ENCODE results near the gene NBDY.
"Not testable (repeated sequence)": the region's sequence is repeated elsewhere in the genome, so short reads cannot be mapped to it uniquely, and the experiment has no call there.

Gene NBDY

DNA sequence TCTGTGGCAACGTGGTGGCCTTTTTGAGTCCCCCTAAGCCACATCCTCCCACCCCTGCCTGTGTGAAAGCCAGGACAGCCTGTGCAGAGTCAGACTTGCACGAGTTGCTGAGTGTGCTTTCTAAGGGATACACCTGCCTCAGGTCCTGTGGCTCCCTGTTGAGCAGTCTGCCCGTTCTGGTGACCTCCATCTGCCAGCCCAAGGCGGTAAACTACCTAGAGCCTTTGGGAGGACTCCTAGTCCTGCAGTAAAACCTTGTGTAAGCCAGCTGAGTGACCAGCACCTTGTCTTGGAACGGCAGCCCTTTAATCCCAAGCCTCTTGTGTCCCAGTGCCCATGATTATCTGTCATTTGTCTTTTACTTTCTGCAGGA, 69.3 kb downstream of the NBDY start:
- in situ Hi-C loops (cut with MboI; ENCODE audit: low sequenced_read_pairs): no loop called here

DNA sequence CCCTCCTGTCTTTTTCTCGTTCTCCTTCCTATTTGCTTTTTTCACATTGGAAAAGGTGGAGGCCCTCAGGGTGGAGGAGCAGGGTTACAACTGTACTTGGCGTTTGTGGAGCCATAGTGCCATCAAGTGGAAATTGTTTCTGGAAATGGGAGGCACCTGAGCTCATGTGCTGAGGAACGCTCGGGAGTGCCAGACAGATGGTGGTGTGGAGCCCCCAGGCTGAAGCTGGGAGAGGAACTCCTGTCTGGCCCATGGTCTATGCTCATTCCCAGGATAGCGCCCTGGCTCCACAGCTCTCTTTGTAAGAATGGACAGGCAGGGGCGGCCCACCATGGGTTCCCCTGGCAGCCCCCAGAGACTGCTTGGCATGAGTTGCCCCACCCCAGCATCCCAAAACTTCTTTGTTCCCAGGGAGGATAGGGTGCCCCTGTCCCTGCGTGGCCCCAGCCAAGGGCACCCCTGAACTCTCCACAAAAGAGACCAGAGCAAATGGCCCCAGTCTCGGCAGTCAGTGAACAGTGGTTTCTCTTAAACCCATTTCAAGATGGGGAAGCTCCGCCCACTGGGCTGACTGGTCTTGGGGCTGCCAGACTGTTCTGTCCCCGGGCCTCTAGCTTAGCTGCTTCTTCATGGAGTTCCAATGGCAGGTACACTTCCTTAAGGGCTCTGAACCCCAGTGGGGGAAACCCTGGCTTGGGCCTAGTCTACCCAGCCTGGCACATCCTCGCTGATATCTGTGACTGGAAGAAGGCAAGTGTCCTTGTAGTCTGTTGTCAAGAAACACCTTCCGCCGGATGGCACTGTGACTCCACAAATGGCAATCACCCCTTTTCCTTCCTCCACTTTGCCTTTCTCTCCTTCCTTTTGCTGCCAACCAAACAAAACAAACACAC, 70.1 kb downstream of the NBDY start:
- in situ Hi-C loops (cut with MboI; ENCODE audit: low sequenced_read_pairs): no loop called here

GRCh38 chrX:56800307-56800706, 71.3 kb downstream of the NBDY start:
- in situ Hi-C loops (cut with MboI; ENCODE audit: low sequenced_read_pairs): no loop called here

DNA sequence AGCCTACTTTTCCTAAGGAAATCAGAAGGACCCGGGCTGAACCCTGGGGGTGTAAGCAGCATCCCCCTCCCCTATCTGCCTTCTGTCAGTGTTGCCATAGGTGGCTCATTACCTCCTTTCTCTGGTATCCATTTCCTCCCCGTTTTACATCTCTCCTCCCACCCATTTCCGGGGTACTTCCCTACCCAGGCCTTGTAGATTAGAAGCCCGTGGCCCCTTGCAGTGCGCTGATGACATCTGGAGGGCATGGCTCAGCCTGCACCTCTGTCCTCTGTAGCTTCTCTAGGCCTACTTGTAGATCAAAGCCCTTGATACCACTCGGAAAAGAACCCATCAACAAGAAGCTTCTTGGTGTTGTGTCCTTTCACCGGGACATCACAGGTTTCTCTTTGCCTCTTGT, 71.8 kb downstream of the NBDY start:
- in situ Hi-C loops (cut with MboI; ENCODE audit: low sequenced_read_pairs): no loop called here

GRCh38 chrX:56802428-56802827, 73.4 kb downstream of the NBDY start:
- in situ Hi-C loops (cut with MboI; ENCODE audit: low sequenced_read_pairs): no loop called here

- in situ Hi-C loops (cut with MboI; ENCODE audit: low sequenced_read_pairs): no loop called here
Observed at GRCh38 chrX:56802921-56803849, 74.1 kb downstream of the NBDY start.

DNA sequence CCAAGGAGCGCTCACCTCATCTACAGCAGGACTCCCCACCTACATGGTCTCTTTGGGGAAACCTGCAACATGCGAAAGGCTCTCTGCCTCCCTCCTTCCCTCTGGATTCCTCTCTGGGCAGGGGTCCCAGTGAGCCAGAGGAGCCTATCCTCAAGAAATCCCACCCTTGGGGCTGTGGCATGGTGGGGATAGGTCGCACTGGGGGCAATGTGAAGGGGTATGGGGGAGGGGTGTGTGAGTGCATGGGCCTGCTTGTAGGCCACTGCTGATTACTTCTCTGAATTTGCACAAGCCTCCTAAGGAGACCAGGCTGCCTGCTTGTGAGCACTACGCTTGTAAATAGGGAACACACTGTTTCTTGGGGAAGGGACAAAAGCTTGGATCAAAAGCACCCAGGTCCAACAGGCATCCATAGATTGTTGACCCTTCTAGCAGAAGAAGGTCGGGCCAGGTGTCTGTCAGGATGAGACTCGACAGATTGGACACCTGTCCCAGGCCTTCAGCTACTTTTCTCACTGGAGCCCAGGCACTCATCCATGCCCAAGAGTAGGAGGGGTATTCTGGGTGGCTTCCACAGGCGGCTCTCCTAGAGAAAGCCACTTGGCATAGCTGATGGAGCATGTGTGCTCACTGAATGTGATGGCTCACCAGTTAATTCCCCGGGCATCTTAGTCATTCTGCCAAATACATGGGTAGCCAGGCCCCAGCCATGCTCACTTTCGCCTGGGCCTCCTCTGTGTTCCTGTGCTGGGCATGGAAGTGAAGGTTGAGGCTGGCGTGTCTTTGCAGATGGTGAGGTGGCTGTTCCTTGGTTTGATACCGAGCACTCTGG, 75.0 kb downstream of the NBDY start:
- in situ Hi-C loops (cut with MboI; ENCODE audit: low sequenced_read_pairs): no loop called here

GRCh38 chrX:56804867-56805266, 75.8 kb downstream of the NBDY start:
- in situ Hi-C loops (cut with MboI; ENCODE audit: low sequenced_read_pairs): no loop called here

- in situ Hi-C loops (cut with MboI; ENCODE audit: low sequenced_read_pairs): no loop called here
Observed at GRCh38 chrX:56805399-56805798, 76.4 kb downstream of the NBDY start.

DNA sequence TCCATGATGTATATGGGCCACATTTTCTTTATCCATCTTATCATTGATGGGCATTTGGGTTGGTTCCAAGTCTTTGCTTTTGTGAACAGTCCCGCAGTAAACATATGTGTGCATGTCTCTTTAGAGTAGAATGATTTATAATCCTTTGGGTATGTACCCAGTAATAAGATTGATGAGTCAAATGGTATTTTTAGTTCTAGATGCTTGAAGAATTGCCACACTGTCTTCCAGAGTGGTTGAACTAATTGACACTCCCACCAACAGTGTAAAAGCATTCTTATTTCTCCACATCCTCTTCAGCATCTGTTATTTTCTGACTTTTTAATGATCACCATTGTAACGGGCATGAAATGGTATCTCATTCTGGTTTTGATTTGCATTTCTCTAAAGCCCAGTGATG, 77.1 kb downstream of the NBDY start:
- in situ Hi-C loops (cut with MboI; ENCODE audit: low sequenced_read_pairs): not testable (repeated sequence)

DNA sequence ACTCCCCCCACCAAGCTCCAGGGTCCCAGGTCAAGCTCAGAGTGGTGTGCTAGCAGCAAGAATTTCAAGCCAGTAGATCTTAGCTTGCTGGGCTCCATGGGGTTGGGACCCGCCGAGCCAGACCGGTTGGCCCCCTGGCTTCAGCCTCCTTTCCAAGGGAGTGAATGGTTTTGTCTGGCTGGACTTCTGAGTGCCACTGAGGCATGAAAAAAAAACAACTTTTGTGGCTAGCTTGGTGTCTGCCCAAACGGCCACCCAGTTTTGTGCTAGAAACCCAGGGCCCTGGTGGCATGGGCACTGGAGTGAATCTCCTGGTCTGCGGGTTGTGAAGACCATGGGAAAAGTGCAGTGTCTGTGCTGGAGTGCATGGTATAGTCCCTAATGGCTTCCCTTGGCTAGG, 82.6 kb downstream of the NBDY start:
- in situ Hi-C loops (cut with MboI; ENCODE audit: low sequenced_read_pairs): no loop called here

DNA sequence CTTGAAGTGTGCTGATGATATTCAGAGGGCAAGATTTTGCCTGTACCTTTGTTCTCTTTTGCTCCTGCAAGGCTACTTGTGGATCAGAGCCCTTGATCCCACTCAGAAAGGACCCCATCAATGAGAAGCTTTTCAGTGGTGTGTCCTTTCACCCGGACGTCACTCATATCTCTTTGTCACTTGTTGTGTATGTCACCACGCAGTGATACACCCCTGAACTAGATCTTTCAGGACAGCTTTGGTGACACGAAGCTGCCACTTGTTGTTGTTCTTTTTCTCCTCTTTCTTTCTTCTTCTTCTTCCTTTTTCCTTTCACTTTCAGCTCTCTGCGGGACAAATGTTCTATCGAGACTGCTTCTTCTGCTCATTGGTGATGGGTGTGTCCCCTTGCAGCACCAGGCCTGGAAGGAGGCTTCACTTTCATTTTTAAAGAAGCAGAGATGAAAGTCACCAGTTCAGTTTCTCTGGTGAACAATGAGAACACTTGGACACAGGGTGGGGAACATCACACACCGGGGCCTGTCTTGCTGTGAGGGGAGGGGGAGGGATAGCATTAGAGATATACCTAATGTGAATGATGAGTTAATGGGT, 83.6 kb downstream of the NBDY start:
- in situ Hi-C loops (cut with MboI; ENCODE audit: low sequenced_read_pairs): no loop called here

GRCh38 chrX:56813318-56813837, 84.3 kb downstream of the NBDY start:
- in situ Hi-C loops (cut with MboI; ENCODE audit: low sequenced_read_pairs): no loop called here

- in situ Hi-C loops (cut with MboI; ENCODE audit: low sequenced_read_pairs): no loop called here
Observed at GRCh38 chrX:56817179-56817578, 88.1 kb downstream of the NBDY start.

DNA sequence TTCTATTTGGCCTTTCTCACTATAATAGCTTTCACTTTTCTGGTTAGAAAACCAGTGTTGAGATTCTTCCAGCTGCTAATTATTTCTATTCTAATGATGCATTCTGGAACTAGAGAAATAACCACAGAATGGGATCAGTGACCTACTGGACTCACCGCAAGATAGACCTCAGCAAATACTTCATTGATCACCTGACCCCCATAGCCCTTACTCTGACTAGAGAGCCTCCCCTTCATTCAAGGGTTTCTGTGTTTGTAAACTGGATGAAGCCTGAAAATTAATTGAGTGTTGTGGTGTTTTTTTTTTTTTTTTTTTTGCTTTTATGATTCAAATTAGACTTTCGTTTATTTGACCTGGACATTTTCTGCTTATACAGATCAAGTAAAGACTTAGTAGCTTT, 97.0 kb downstream of the NBDY start:
- in situ Hi-C loops (cut with MboI; ENCODE audit: low sequenced_read_pairs): no loop called here

DNA sequence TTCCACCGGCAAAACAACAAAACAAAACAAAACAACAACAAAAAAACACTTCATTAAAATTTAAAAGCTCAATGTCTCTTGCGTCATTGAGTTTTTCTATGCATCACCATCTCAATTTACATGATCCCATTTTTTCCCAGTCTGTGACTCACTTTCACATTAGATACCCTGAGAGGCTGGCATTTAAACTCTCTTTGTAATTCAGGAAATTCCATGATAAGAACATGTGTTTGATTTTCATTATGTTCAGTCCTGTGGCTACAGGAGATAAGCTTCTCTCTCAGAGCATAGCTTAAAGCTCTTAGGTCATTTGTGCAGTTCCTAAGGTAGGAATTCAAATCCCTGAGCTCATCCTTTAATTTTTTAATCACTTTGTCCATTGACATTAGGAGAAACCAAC, 104.6 kb downstream of the NBDY start:
- in situ Hi-C loops (cut with MboI; ENCODE audit: low sequenced_read_pairs): no loop called here

GRCh38 chrX:56853436-56853835, 124.4 kb downstream of the NBDY start:
- in situ Hi-C loops (cut with MboI; ENCODE audit: low sequenced_read_pairs): no loop called here

DNA sequence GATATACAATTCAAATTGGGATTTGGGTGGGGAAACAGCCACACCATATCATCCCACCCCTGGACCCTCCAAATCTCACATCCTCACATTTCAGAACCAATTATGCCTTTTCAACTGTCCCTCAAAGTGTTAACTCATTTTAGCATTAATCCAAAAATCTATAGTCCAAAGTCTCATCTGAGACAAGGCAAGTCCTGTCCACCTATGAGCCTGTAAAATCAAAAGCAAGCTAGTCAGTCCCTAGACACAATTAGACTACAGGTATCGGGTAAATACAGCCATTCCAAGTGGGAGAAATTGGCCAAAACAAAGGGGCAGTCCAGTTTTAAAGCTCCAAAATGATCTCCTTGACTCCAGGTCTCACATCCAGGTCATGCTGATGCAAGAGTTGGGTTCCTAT, 128.0 kb downstream of the NBDY start:
- in situ Hi-C loops (cut with MboI; ENCODE audit: low sequenced_read_pairs): no loop called here

DNA sequence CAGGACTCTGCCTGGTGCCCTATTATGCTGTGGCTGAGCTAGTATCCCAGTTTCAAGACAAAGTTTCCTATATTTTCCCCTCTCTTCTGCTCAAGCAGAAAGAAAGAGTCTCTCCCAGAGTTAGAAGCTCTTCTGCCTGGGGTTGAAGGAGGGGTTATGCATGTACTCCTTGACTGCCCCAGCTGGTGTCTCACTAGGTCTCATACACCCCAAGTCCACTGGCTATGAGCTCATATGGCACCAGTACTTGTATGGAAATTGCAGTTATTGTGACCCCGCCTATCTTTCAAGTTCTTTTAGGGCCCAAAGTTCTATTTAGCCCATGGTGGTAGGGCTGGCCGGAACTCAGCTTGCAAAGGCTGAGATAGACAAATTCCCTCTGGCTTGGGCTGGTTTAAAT, 131.8 kb downstream of the NBDY start:
- in situ Hi-C loops (cut with MboI; ENCODE audit: low sequenced_read_pairs): no loop called here
